ENCODE measurements around the gene DPPA2.
A peak's percentile ranks its signal among the peaks of the same experiment; 100 is the strongest.
"Not testable (repeated sequence)": the region's sequence is repeated elsewhere in the genome, so short reads cannot be mapped to it uniquely, and the experiment has no call there.

Gene DPPA2

GRCh38 chr3:109316162-109316730 is at the start of gene DPPA2:
TSS of gene DPPA2 (minus strand) at chr3:109316517. CDS start at chr3:109314542, 1,975 bp downstream.
- no peak for DNase-seq

GRCh38 chr3:109364088-109364487 is 47.8 kb upstream of the DPPA2 start:
- DNase-seq, result no peak

- DNase-seq, result no peak
Observed at GRCh38 chr3:109363634-109364033, 47.3 kb upstream of the DPPA2 start.

- no peak for DNase-seq
Observed at GRCh38 chr3:109362823-109363222, 46.5 kb upstream of the DPPA2 start.

- DNase-seq, result not testable (repeated sequence)
Observed at GRCh38 chr3:109358809-109359208, 42.5 kb upstream of the DPPA2 start.

GRCh38 chr3:109356442-109357155 is 40.3 kb upstream of the DPPA2 start:
- DNase-seq, result no peak

- no peak for DNase-seq
Observed at GRCh38 chr3:109355625-109356441, 39.5 kb upstream of the DPPA2 start.

GRCh38 chr3:109353057-109353456 is 36.7 kb upstream of the DPPA2 start:
- peak; percentile 58 for DNase-seq

- no peak for DNase-seq
Observed at GRCh38 chr3:109351231-109351630, 34.9 kb upstream of the DPPA2 start.

- DNase-seq, result no peak
Observed at GRCh38 chr3:109346770-109347295, 30.5 kb upstream of the DPPA2 start.

GRCh38 chr3:109346099-109346498 is 29.8 kb upstream of the DPPA2 start:
- DNase-seq, result no peak

- no peak for DNase-seq
Observed at GRCh38 chr3:109339714-109340648, 23.7 kb upstream of the DPPA2 start.

GRCh38 chr3:109339197-109339596 is 22.9 kb upstream of the DPPA2 start:
- DNase-seq, result no peak

- DNase-seq, result no peak
Observed at GRCh38 chr3:109338322-109338721, 22.0 kb upstream of the DPPA2 start.

- DNase-seq, result no peak
Observed at GRCh38 chr3:109337393-109337792, 21.1 kb upstream of the DPPA2 start, which contains the start of gene DPPA4. TSS of gene DPPA4 (minus strand) at chr3:109337546. CDS start at chr3:109337517, 29 bp downstream.

GRCh38 chr3:109336291-109336861 is 20.1 kb upstream of the DPPA2 start:
- DNase-seq, result no peak

GRCh38 chr3:109334572-109334971 is 18.3 kb upstream of the DPPA2 start:
- DNase-seq, result no peak

GRCh38 chr3:109331692-109332091 is 15.4 kb upstream of the DPPA2 start:
- DNase-seq, result no peak

GRCh38 chr3:109330405-109330804 is 14.1 kb upstream of the DPPA2 start:
- no peak for DNase-seq

GRCh38 chr3:109328202-109328601 is 11.9 kb upstream of the DPPA2 start:
- no peak for DNase-seq

- no peak for DNase-seq
Observed at GRCh38 chr3:109325657-109326056, 9.3 kb upstream of the DPPA2 start.

- DNase-seq, result no peak
Observed at GRCh38 chr3:109325109-109325508, 8.8 kb upstream of the DPPA2 start.
